GM18873 (cell line): ENCODE data around the gene RNLS.

Experiments used
- ATAC-seq: cut with Tn5 transposase; IDR thresholded peaks from one replicate; pipeline ENCODE4 v1.9.1; 2021; ENCODE audit warnings: mild to moderate bottlenecking, moderate library complexity, moderate number of reproducible peaks; ENCODE audit not compliant: unreplicated experiment, low FRiP score

Gene RNLS

GRCh38 chr10:88243836-88244730, 339.0 kb downstream of the RNLS start:
- no peak for ATAC-seq

- ATAC-seq, result no peak
These were observed 339.8 kb downstream of the RNLS start for GRCh38 chr10:88243202-88243744.

GRCh38 chr10:88241501-88241900, 341.6 kb downstream of the RNLS start:
- ATAC-seq, result no peak

- no peak for ATAC-seq
These were observed 343.9 kb downstream of the RNLS start for GRCh38 chr10:88239212-88239611.

GRCh38 chr10:88238615-88238914, 344.6 kb downstream of the RNLS start:
- ATAC-seq, result no peak

GRCh38 chr10:88237896-88238614, 345.1 kb downstream of the RNLS start:
- ATAC-seq, result no peak

- ATAC-seq, result no peak
These were observed 346.9 kb downstream of the RNLS start for GRCh38 chr10:88236121-88236743.

GRCh38 chr10:88234297-88234696, 348.8 kb downstream of the RNLS start:
- ATAC-seq, result no peak

- ATAC-seq, result no peak
These were observed 349.2 kb downstream of the RNLS start for GRCh38 chr10:88233870-88234269.

GRCh38 chr10:88232983-88233543, 350.1 kb downstream of the RNLS start:
- ATAC-seq, result no peak

GRCh38 chr10:88232029-88232895, 350.9 kb downstream of the RNLS start:
- no peak for ATAC-seq

GRCh38 chr10:88230251-88230650, 352.9 kb downstream of the RNLS start:
- no peak for ATAC-seq

- ATAC-seq, result no peak
These were observed 355.0 kb downstream of the RNLS start for GRCh38 chr10:88228130-88228529.

GRCh38 chr10:88227342-88228018, 355.6 kb downstream of the RNLS start:
- no peak for ATAC-seq

- no peak for ATAC-seq
These were observed 356.2 kb downstream of the RNLS start for GRCh38 chr10:88226891-88227290.

GRCh38 chr10:88226071-88226659, 357.0 kb downstream of the RNLS start:
- ATAC-seq, result no peak
